GM12873 (cell line): ENCODE data around the gene RSBN1L.

Source experiments
- TF ChIP-seq, protein P1 (sequence below): IDR thresholded peaks from 2 replicates; pipeline ENCODE4 v1.5.1; 2012; ENCODE audit warnings: low read depth, mild to moderate bottlenecking, moderate library complexity, low read length, control low read depth; ENCODE audit not compliant: insufficient read depth; ENCODE audit errors: missing control alignments

RSBN1L gene

GRCh38 chr7:77738871-77739270 lies 42.6 kb downstream of the RSBN1L start:
- TF ChIP-seq, protein P1, sequence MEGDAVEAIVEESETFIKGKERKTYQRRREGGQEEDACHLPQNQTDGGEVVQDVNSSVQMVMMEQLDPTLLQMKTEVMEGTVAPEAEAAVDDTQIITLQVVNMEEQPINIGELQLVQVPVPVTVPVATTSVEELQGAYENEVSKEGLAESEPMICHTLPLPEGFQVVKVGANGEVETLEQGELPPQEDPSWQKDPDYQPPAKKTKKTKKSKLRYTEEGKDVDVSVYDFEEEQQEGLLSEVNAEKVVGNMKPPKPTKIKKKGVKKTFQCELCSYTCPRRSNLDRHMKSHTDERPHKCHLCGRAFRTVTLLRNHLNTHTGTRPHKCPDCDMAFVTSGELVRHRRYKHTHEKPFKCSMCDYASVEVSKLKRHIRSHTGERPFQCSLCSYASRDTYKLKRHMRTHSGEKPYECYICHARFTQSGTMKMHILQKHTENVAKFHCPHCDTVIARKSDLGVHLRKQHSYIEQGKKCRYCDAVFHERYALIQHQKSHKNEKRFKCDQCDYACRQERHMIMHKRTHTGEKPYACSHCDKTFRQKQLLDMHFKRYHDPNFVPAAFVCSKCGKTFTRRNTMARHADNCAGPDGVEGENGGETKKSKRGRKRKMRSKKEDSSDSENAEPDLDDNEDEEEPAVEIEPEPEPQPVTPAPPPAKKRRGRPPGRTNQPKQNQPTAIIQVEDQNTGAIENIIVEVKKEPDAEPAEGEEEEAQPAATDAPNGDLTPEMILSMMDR: no peak

GRCh38 chr7:77740257-77740656 lies 44.0 kb downstream of the RSBN1L start:
- TF ChIP-seq, protein P1: no peak

- TF ChIP-seq, protein P1: no peak
These were observed 47.3 kb downstream of the RSBN1L start for GRCh38 chr7:77743518-77743917.

GRCh38 chr7:77745746-77746145 lies 49.5 kb downstream of the RSBN1L start:
- TF ChIP-seq, protein P1: no peak

DNA sequence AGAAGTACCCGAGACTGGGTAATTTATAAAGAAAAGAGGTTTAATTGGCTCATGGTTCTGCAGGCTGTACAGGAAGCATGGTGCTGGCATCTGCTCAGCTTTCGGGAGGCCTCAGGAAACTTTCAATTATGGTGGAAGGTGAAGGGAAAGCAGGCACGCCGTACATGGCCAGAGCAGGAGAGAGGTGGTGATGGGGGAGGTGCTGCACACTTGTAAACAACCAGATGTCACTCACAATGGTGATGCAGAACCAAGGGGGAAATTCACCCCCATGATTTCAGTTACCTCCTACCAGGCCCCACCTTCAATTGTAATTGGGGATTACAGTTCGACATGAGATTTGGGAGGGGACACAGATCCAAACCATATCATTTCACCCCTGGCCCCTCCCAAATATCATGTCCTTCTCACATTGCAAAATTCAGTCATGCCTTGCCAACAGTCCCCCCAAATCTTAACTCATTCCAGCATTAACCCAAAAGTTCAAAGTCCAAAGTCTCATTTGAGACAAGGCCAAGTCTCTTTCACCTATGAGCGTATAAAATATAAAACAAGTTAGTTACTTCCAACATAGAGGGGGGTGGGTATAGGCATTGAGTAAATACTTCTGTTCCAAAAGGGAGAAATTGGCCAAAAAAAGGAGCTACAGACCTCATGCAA lies 50.0 kb downstream of the RSBN1L start:
- TF ChIP-seq, protein P1: no peak

- TF ChIP-seq, protein P1: no peak
These were observed 50.5 kb downstream of the RSBN1L start for GRCh38 chr7:77746824-77747165.

DNA sequence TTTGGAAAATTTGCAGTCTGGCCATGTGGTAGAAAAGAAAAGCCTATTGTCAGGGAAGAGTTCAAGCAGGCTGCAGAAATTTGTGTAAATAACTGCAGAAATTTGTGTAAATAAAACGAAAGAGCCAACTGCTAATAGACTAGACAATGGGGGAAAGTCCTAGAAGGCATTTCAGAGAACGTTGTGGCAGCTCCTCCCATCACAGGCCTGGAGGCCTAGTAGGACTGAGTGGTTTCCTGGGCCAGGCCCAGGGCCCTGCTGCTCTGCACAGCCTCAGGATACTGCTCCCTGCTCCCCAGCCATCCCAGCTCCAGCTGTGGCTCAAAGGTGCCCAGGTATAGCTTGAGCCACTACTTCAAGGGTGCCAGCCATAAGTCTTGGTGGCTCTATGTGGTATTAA lies 50.9 kb downstream of the RSBN1L start:
- TF ChIP-seq, protein P1: no peak

GRCh38 chr7:77747718-77748117 lies 51.5 kb downstream of the RSBN1L start:
- TF ChIP-seq, protein P1: no peak
